HG03066 (cell line): ENCODE results near the gene ADH1C.
A peak's percentile ranks its signal among the peaks of the same experiment; 100 is the strongest.
"Not testable (repeated sequence)": the region's sequence is repeated elsewhere in the genome, so short reads cannot be mapped to it uniquely, and the experiment has no call there.

Experiments used
- ATAC-seq: cut with Tn5 transposase; IDR thresholded peaks from one replicate; pipeline ENCODE4 v1.9.1; 2021; ENCODE audit warnings: low read depth; ENCODE audit not compliant: unreplicated experiment

ADH1C gene

DNA sequence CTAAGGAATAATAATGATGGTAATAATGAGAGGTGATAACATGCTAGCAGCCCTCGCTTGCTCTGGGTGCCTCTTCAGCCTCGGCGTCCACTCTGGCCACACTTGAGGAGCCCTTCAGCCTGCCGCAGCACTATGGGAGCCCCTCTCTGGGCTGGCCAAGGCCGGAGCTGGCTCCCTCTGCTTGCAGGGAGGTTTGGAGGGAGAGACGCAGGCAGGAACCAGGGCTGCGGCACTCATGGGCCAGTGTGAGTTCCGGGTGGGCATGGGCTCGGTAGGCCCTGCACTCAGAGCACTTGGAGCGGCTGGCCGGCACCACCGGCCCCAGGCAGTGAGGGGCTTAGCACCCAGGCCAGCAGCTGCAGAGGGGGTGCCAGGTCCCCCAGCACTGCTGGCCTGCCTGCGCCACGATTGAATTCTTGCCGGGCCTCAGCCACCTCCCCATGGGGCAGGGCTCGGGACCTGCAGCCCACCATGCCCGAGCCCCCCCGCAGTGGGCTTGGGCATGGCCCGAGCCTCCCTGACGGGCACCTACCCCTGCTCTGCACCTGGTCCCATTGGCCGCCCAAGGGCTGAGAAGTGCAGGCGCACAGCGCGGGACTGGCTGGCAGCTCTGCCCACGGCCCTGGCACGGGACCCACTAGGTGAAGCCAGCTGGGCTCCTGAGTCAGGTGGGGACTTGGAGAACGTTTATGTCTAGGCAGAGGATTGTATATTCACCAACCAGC lies 7.1 kb upstream of the ADH1C start:
- ATAC-seq, result no peak

DNA sequence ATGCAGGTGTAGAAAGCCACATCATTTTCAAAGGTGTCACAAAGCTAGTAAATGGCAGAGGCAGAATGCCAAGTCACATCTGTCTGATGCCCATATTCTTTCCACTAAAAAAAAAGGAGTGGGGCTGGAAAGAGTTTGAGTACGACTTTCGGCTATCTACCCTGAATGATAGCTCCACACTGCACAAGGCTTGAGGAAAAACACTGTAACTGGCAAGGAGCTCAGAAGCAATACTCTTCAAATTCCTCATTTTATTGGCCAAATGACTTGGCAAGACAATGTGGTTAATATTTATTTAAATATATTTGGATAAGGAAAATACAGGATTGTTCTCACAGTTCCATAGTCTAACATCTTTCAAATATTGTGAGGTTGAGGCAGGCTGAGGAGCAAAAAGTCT lies 5.4 kb upstream of the ADH1C start:
- no peak for ATAC-seq

DNA sequence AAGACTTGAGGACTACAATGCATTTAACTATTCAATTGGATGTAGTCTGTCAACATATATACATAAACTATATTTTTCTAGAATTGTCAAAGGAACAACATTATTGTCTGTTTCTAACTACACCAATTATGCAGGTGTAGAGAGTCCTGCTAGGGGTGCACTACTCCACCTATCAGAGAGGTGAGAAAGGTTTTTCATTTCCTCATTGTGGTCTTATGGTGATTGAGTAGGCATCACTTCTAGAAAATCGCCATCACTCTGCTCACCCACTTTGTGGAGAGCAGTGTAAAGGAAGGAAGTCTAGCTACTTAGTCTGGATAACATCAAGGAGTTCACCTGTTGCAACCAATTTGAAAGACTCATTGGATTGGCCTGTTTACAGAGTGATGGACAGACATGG lies 4.4 kb upstream of the ADH1C start:
- peak; percentile 69 for ATAC-seq

DNA sequence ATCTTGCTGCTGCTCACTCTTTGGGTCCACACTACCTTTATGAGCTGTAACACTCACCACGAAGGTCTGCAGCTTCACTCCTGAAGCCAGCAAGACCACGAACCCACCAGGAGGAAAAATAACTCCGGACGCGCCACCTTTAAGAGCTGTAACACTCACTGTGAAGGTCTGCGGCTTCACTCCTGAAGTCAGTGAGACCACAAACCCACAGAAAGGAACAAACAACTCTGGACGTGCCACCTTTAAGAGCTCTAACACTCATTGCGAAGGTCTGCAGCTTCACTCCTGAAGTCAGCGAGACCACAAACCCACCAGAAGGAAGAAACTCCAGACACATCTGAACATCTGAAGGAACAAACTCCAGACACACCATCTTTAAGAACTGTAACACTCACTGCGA lies 3.6 kb upstream of the ADH1C start:
- not testable (repeated sequence) for ATAC-seq

DNA sequence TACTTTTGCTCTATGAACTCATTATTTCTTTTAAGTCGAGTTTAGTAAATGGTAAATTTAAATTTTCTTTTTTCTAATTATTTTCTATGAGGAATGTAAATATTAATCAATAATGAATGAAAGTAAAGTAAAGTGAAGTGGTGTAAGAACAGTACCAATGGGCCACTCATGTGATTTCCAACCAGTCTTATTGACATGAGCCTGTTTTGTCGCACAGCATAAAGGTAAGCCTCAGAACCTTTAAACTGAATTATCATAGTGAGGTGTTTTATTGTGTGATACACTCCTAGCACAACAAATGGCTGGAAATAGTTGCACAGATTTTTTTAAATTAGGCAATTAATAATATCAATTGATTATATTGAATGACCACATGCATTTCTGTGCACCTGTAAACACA lies 1.1 kb downstream of the ADH1C start:
- ATAC-seq, result no peak

DNA sequence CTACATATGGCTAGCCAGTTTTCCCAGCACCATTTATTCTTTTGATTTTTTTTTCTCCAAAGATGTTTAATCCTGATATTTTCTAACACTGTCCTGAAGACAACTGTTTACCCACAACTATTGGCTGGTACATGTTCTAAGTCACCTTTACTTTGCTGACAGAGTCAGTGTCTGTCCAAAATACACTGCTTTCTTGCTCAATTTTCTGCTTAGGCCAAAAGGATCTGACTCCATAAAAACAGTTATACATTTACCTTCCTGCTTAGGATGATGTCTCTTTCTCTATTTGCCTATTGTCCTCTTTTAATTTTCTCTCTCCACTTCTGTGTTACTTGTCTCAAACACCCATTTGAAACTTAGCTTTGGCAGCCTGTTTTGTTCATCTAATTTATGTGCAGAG lies 3.2 kb downstream of the ADH1C start:
- no peak for ATAC-seq

DNA sequence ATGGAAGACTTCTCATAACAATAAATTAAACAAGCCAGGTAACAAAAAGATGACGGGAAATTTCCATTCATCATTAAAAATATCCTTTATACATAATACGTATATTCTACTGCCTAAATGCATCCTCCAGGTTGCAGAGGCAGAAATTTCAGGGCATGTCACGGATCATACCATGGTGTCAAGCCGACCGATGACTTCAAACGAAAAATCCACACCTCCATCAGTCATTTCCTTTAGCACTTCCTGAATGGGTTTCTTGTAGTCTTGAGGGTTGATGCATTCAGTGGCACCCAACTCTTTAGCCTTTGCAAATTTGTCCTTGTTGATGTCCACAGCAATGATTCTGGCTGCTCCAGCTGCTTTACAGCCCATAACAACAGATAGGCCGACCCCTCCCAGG lies 9.9 kb downstream of the ADH1C start:
- not testable (repeated sequence) for ATAC-seq

DNA sequence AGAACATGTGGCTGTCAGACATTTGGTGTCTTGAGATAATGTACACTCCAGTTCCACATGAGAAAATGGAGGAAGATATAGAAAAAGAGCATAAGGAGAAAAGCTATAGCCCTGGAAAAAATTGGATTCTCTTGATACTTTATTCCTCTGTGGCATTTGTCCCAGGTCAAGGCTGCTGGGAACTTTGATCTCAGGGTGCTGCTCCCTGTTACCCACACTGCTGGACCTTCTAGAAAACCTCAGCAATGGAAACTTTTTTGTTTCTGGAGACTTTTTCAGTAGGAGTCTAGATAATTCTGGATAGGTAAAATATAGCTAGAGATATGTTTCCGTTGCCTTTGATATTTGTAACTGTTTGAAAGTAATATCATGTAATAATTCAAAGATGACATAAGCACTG lies 11.1 kb downstream of the ADH1C start:
- no peak for ATAC-seq

DNA sequence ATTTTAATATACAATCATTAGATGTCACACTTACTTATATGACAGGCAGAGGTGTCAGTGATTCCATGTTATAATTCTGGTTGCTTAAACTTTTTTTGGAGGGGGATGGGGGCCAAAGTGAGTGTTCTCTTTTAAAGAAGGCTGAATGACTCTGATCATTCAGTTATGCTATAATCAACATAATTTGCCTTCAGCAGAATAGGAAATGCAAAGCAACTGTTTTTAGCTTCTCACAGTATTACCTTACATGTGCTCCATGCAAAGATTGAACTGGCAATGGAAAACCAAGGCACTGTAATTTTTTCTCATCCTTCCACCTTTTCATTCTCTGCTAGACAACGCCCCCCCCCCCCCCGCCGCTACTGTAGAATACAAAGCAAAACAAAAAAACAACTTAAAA lies 13.4 kb downstream of the ADH1C start:
- no peak for ATAC-seq

DNA sequence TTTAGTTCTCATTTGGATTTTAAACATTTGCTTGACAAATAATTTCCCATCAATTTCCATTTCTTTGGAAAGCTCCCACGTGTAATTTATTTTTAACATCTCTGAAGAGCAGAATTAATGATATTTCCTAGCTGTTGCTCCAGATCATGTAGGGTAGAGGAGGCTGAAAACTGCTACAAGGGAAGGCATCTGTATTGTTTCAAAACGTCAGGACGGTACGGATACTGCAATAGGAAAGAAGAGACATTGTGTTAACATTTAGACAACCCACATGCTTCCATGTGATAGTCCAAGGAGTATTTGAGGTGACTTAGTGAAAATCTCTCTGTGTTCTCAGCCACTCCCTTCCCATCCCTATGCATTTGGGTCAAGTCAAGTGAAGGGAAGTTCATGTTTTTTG lies 16.0 kb downstream of the ADH1C start:
- ATAC-seq, result no peak

DNA sequence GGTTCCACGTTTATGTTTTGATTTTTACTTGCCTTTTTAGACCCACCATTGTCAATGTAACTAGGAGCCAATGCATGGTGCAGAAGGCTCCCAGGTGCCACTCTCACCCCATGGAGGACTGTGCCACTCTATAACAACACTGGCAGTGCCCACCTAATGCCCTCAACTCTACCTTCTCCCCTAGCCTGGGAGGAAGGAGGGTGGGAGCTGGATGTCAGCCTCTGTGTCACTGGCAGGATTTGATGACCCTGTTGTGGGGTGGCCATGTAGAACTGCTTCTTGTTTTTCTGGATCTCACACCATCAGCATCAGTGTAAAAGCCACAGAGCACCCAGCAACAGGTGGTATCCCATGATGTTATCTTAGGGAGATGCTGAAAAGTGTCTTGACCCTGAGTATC lies 17.7 kb downstream of the ADH1C start:
- no peak for ATAC-seq

DNA sequence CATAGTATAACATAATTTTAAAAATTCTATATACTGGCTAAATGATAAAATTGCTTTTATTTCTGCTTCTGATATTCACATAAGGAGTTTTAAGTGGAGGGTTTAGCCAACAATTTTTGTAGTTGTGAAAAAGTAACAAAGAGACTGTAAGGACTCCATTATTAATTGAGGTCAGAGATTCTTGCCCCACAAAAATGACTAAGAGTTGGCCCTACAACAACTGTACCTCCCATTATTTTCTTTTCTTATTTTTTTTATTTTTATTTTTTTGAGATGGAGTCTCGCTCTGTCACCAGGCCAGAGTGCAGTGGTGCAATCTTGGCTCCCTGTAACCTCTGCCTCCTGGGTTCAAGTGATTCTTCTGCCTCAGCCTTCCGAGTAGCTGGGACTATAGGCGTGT lies 21.9 kb downstream of the ADH1C start:
- no peak for ATAC-seq

DNA sequence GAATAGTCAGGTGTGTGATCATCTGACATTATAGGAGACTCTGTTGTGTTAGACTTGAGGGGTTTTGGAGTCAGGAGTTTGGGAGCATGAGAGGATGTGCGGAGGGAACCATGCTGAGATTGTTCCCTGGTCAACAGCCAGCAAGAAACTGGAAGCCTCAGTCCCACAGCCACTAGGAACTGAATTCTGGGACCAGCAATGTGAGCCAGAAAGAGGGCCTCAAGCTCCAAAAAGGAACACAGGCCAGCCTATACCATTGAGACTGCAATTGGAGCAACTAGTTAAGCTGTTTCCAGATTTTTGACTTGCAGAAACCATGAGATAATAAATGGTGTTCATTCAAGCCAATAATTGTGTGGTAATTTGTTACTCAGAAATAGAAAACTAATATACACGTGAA lies 22.7 kb downstream of the ADH1C start:
- ATAC-seq, result no peak

DNA sequence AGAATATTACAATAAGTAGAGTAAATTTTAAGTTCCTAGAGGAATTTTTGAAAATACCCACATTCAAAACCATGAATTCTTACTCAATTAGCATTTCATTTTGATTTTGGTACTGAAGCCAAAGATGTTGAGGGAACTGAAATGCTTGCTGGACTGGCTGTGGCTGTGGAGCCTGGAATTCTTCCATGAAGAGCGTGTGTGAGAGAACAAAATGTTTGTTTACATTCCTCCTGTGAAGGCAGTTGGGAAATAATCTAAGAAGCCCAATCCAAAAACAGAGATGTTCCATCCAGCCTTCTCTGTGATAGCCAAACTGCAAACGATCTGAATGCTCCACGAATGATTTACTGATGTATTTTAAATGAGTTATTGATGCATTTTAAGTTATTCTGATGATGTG lies 27.6 kb downstream of the ADH1C start:
- no peak for ATAC-seq

DNA sequence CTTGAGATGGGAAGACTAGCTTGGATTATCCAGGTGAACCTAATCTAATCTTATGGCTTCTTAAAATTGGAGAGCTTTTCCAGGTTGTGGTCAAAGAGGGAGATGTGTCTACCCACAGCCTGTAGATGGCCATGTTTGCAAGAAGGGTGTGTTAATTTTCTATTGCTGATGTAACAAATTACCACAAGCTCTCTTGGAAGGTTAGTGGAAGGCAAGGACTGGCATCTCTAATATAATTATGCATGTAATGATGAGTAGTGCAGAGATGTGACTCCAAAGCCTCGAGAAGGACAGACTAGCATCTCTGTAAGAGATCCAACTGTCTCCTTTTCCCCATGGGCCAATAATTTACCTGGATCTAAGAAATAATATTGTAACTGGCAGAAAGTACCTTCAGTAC lies 28.2 kb downstream of the ADH1C start:
- no peak for ATAC-seq

DNA sequence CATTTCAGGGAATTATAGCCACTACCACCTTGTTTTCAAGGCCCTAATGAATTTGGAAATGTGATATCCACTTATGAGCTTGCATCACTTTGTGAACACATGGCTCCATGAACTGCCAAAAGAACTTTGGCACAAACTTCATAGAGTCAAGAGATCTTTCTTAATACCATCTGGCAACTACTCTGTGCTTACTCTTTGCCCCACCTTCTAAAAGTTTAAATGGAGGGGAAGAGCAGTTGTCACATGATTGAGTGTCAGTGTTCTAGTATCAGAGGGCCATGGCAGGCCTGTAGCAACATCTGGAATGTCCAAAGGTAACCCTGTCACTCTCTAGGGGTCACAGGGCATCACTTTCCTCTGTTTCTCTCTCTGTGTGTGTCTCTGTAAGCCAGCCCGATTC lies 28.8 kb downstream of the ADH1C start:
- no peak for ATAC-seq

DNA sequence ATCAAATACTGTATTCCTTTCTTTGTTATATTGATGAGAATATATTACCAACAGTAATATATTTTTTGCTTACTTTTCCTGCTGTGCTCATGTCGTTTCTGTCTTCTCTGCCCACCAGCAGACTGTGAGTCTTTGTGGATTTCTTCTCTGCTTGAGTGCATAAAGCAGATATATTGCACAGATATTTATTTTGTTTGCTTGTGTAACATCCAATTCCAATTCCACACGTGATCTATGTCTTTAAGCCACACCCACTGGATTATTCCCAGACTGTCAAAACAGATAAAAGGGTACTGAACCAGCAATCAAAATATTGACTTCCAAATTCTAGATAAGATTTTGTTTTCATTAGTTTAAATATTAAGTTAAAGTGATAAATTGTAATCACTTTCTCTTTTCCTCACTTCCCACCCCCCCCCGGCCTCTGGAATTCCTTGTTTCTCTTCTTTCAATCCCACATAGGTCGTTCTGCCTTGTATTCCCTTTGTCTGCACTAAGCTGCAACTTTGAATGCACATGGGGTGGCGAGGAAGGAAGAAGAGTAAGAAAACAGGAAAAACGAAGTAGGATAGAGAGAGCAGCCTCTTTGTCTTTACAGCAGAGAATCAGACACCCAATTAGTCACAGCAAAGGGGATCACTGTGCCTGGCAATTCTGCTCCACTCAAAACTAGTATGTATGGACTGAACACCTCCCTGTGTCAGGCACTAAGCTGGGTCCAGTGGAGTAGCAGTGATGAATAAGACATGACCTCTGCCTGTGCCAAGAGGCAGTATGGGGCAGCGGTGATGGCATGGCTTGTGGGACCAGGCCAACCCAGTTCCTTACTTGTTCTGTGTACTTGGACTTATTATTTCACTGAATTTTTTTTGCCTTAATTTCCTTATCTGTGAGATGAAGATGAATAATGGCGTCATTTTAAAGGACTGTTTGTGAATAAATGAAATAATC lies 31.0 kb downstream of the ADH1C start, which contains the start of gene ADH1B:
TSS of gene ADH1B (minus strand) at position 161 of the 951 bp plus-strand sequence. CDS start at position 91, 70 bp downstream.
- no peak for ATAC-seq

DNA sequence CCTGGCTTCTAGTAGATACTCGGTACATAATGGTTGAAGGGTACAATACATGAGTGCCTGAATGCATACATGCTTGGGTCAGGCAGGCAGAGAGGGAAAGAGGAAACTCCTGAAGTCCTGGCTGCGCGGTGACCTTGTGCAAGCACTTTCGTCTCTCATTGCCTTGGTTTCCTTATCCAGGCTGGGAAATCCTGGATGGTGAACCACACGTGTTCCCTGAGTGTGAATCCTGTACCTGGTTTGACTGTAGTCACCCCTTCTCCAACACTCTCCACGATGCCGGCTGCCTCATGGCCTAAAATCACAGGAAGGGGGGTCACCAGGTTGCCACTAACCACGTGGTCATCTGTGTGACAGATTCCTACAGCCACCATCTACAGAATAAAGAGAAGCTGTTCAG lies 34.7 kb downstream of the ADH1C start:
- not testable (repeated sequence) for ATAC-seq

DNA sequence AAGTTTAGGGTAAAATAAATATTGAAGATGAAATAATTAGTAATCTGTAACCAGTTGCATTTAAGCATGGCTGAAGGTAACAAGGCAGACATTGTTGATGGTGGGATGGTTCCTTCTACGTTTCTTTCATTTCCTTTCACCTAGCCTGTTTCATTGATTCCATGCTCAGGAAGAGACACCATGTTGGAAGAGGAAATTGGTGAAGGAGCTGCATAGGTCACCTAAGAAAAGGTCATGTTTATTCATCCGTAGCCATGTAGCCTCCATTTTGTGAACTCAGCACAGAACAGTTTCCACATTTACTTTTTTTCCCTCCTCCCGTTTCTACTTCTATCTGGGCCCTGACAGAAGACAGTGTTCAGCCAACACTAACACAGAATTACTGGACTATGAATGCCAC lies 35.2 kb downstream of the ADH1C start:
- ATAC-seq, result no peak

DNA sequence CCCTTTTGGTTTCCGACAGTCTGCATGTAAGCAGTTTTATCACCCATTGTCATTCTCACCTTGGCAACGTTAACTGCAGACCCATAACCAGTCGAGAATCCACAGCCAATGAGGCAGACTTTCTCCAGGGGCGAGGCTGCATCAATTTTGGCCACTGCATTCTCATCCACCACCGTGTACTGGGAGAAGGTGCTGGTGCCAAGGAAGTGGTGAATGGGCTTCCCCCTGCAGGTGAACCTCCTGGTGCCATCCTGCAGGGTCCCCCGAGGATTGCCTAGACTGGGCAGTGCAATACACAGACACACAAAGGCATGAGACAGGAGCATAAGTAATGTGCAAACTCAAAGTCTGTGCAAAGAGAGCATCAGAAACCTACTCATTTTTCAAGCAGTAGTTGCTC lies 36.7 kb downstream of the ADH1C start:
- no peak for ATAC-seq

DNA sequence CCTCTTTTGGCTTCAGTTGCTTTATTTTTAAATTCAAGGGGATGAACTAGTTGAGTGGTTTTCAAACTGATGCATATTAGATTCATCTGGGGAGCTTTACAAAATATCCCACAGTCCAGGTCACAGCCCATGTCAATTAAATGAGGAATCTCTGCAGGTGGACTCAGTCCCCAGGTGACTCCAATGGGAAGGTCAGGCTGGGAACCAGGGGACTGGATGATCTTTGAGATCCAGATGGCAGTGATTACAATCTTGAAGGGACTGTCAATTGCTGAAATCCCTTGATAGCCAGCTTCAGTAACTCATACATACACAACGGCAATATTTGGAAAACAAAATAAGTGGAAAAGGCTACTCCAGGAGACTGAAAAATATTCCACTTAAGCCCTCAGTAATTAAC lies 38.3 kb downstream of the ADH1C start:
- ATAC-seq, result no peak

DNA sequence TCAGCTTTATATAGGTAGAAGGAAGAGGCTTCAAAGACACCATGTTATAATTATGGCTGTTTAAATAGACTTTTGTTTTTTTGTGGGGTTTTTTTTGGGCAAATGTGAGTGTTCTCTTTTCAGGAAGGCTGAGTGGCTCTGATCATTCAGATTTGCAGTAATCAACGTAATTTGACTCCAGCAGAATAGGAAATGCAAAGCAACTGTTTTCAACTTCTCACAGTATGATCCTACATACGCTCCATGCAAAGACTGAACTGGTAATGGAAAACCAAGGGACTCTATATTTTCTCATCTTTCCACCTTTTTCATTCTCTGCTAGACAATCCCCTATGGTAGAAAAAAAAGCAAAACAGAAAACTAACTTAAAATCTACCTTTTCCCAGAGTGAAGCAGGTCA lies 42.2 kb downstream of the ADH1C start:
- ATAC-seq, result no peak
